HEK293 (cell line): ENCODE measurements around the gene SCGB3A1.
A peak's percentile ranks its signal among the peaks of the same experiment; 100 is the strongest.

Experiments used
- CTCF ChIP-seq: fragments of 450-650 bp; formaldehyde crosslinking; IDR thresholded peaks from 2 replicates; pipeline ENCODE4 v1.5.1; 2016; ENCODE audit warnings: missing biosample characterization, missing genetic modification characterization
- RBAK ChIP-seq: fragments of 450-650 bp; formaldehyde crosslinking; IDR thresholded peaks from 2 replicates; pipeline ENCODE4 v1.5.1; 2016; ENCODE audit warnings: missing biosample characterization, missing genetic modification characterization
- REST ChIP-seq: fragments of 450-650 bp; formaldehyde crosslinking; IDR thresholded peaks from 2 replicates; pipeline ENCODE4 v1.5.1; 2016; ENCODE audit warnings: missing biosample characterization, missing genetic modification characterization
- SP3 ChIP-seq: fragments of 450-650 bp; formaldehyde crosslinking; IDR thresholded peaks from 2 replicates; pipeline ENCODE4 v1.5.1; 2016; ENCODE audit warnings: missing biosample characterization, missing genetic modification characterization
- ZFP3 ChIP-seq: fragments of 450-650 bp; formaldehyde crosslinking; IDR thresholded peaks from 2 replicates; pipeline ENCODE4 v1.5.1; 2016; ENCODE audit warnings: low read depth, missing biosample characterization, missing genetic modification characterization
- ZFP41 ChIP-seq: fragments of 450-650 bp; formaldehyde crosslinking; IDR thresholded peaks from 2 replicates; pipeline ENCODE4 v1.5.1; 2016; ENCODE audit warnings: missing biosample characterization, missing genetic modification characterization, borderline replicate concordance
- ZNF114 ChIP-seq: fragments of 450-650 bp; formaldehyde crosslinking; IDR thresholded peaks from 2 replicates; pipeline ENCODE4 v1.5.0; 2017; ENCODE audit warnings: missing biosample characterization, missing genetic modification characterization
- ZNF24 ChIP-seq: fragments of 450-650 bp; formaldehyde crosslinking; IDR thresholded peaks from 2 replicates; pipeline ENCODE4 v1.5.1; 2016; ENCODE audit warnings: missing biosample characterization, missing genetic modification characterization
- ZNF274 ChIP-seq, 2 experiments: fragments of 200-500 bp in 1 of 2; fragments of 450-650 bp in 1 of 2; sonication (Bioruptor generic) in 1 of 2; formaldehyde crosslinking in 1 of 2; IDR thresholded peaks; 2 replicates each; pipeline versions ENCODE4 v1.5.1 to v1.6.1; 2014 to 2016; ENCODE audit warnings: borderline replicate concordance in 1 of 2, inconsistent platforms in 1 of 2, low read length in 1 of 2, missing biosample characterization in 1 of 2, missing genetic modification characterization in 1 of 2
- ZNF398 ChIP-seq: fragments of 450-650 bp; formaldehyde crosslinking; IDR thresholded peaks from 2 replicates; pipeline ENCODE4 v1.5.1; 2017; ENCODE audit warnings: missing biosample characterization, missing genetic modification characterization
- ZNF555 ChIP-seq: fragments of 450-650 bp; formaldehyde crosslinking; conservative IDR thresholded peaks from 2 replicates; pipeline ENCODE4 v1.5.1; 2017; ENCODE audit warnings: missing biosample characterization, mild to moderate bottlenecking, missing genetic modification characterization, inconsistent platforms
- ZNF785 ChIP-seq: fragments of 450-650 bp; formaldehyde crosslinking; IDR thresholded peaks from 2 replicates; pipeline ENCODE4 v1.5.1; 2016; ENCODE audit warnings: missing biosample characterization, missing genetic modification characterization

GRCh38 chr5:180594311-180595045, 3.2 kb upstream of the SCGB3A1 start:
- TF ChIP-seq ZNF274 (IDR thresholded peaks at IDR 0.05; ENCODE audit: low read length) (no peak), ZNF274 (tag by site-specific recombination; IDR thresholded peaks at IDR 0.05; ENCODE audit: borderline replicate concordance) (no peak), CTCF (tag by site-specific recombination) (no peak), ZNF555 (tag by site-specific recombination) (no peak), REST (tag by site-specific recombination) (no peak), ZFP41 (tag by site-specific recombination) (no peak), ZNF398 (tag by site-specific recombination) (0 out of 2 replicates have a peak, but pooled peaks have one; percentile 25), ZNF24 (no peak), ZFP3 (tag by site-specific recombination) (no peak), ZNF785 (no peak), ZNF114 (tag by site-specific recombination) (no peak), SP3 (tag by site-specific recombination) (no peak), RBAK (tag by site-specific recombination) (no peak)
